Esophagus squamous epithelium (tissue), 4 donors: ENCODE data around the gene CAPS.

ENCODE experiments used
- CTCF ChIP-seq, 6 experiments: fragments of 450-650 bp in 4 of 6; fragments of 200-600 bp in 2 of 6; sonication (generic) in 2 of 6; IDR thresholded peaks; one replicate each; pipeline ENCODE4 v1.5.1; 2016 to 2019; ENCODE audit warnings: antibody characterized with exemption in 6 of 6, mild to moderate bottlenecking in 4 of 6, moderate library complexity in 4 of 6
- POLR2A ChIP-seq, 4 donors: fragments of 450-650 bp; IDR thresholded peaks; one replicate each; pipeline ENCODE4 v1.6.1; 2017; ENCODE audit warnings: antibody characterized with exemption in 4 of 4, mild to moderate bottlenecking in 4 of 4, moderate library complexity in 3 of 4

GRCh38 chr19:5922161-5922545 lies 8.1 kb downstream of the CAPS start:
- TF ChIP-seq CTCF (IDR thresholded peaks at IDR 0.05) (no peak), POLR2A (IDR thresholded peaks at IDR 0.05) (no peak)
